WTC11 (cell line): ENCODE data around the gene IZUMO1. TPM values are rescaled to one million over a fixed set of nuclear protein-coding genes. Genes with fewer than 3 reads are reported as not detected.

Experiments
- AR ChIP-seq: fragments of 250-450 bp; sonication (Bioruptor Pico); IDR thresholded peaks from 2 replicates; pipeline ENCODE4 v1.9.0; 2021; ENCODE audit warnings: mild to moderate bottlenecking
- ATF6 ChIP-seq: sonication (generic); formaldehyde crosslinking; IDR thresholded peaks from 2 replicates; pipeline ENCODE4 v1.8.1; 2023; ENCODE audit warnings: mild to moderate bottlenecking, missing genetic modification reagents
- CBFB ChIP-seq: sonication (generic); formaldehyde crosslinking; IDR thresholded peaks from 2 replicates; pipeline ENCODE4 v1.8.1; 2022; ENCODE audit warnings: mild to moderate bottlenecking, low read depth, missing genetic modification reagents
- ESRRA ChIP-seq: sonication (generic); formaldehyde crosslinking; IDR thresholded peaks from 2 replicates; pipeline ENCODE4 v1.8.1; 2022; ENCODE audit warnings: mild to moderate bottlenecking, missing genetic modification reagents, borderline replicate concordance
- GTF2I ChIP-seq: fragments of 250-450 bp; sonication (Bioruptor Pico); conservative IDR thresholded peaks from 2 replicates; pipeline ENCODE4 v1.4.0; 2021; ENCODE audit warnings: mild to moderate bottlenecking
- HMGA2 ChIP-seq: fragments of 250-450 bp; sonication (Bioruptor Pico); IDR thresholded peaks from 2 replicates; pipeline ENCODE4 v1.4.0; 2021; ENCODE audit warnings: mild to moderate bottlenecking, moderate library complexity
- HMGXB4 ChIP-seq: sonication (generic); formaldehyde crosslinking; IDR thresholded peaks from 2 replicates; pipeline ENCODE4 v1.8.1; 2023; ENCODE audit warnings: mild to moderate bottlenecking, moderate library complexity, missing genetic modification reagents
- JAZF1 ChIP-seq: fragments of 250-450 bp; sonication (Bioruptor Pico); IDR thresholded peaks from 2 replicates; pipeline ENCODE4 v1.9.0; 2021; ENCODE audit warnings: moderate library complexity, mild to moderate bottlenecking, inconsistent platforms
- JUN ChIP-seq: sonication (generic); formaldehyde crosslinking; IDR thresholded peaks from 2 replicates; pipeline ENCODE4 v1.8.0; 2023; ENCODE audit warnings: mild to moderate bottlenecking, missing genetic modification reagents
- MAX ChIP-seq: sonication (generic); formaldehyde crosslinking; IDR thresholded peaks from 2 replicates; pipeline ENCODE4 v1.8.0; 2022; ENCODE audit warnings: mild to moderate bottlenecking, missing genetic modification reagents
- MXD4 ChIP-seq: fragments of 250-450 bp; sonication (Bioruptor Pico); IDR thresholded peaks from 2 replicates; pipeline ENCODE4 v1.8.0; 2021; ENCODE audit warnings: mild to moderate bottlenecking, moderate library complexity, borderline replicate concordance
- NFATC4 ChIP-seq: fragments of 250-450 bp; sonication (Bioruptor Pico); IDR thresholded peaks from 2 replicates; pipeline ENCODE4 v1.9.0; 2021; ENCODE audit warnings: mild to moderate bottlenecking
- NFYB ChIP-seq: sonication (generic); formaldehyde crosslinking; conservative IDR thresholded peaks from 2 replicates; pipeline ENCODE4 v1.8.0; 2022; ENCODE audit warnings: low read depth, missing genetic modification reagents
- NR1H2 ChIP-seq: sonication (generic); formaldehyde crosslinking; IDR thresholded peaks from 2 replicates; pipeline ENCODE4 v1.9.0; 2021; ENCODE audit warnings: mild to moderate bottlenecking, moderate library complexity, missing genetic modification reagents
- NR3C1 ChIP-seq: sonication (generic); formaldehyde crosslinking; conservative IDR thresholded peaks from 2 replicates; pipeline ENCODE4 v1.8.1; 2023; ENCODE audit warnings: low read depth, mild to moderate bottlenecking, missing genetic modification reagents
- RORB ChIP-seq: fragments of 250-450 bp; sonication (Bioruptor Pico); IDR thresholded peaks from 2 replicates; pipeline ENCODE4 v1.9.0; 2021; ENCODE audit warnings: mild to moderate bottlenecking
- SP1 ChIP-seq: sonication (generic); formaldehyde crosslinking; conservative IDR thresholded peaks from 2 replicates; pipeline ENCODE4 v1.8.1; 2022; ENCODE audit warnings: missing genetic modification reagents
- STAT6 ChIP-seq: sonication (generic); formaldehyde crosslinking; conservative IDR thresholded peaks from 2 replicates; pipeline ENCODE4 v1.8.1; 2023; ENCODE audit warnings: mild to moderate bottlenecking, low read depth, missing genetic modification reagents, moderate library complexity
- TEAD4 ChIP-seq: sonication (generic); formaldehyde crosslinking; IDR thresholded peaks from 2 replicates; pipeline ENCODE4 v1.8.0; 2022; ENCODE audit warnings: mild to moderate bottlenecking, missing genetic modification reagents
- USF1 ChIP-seq: sonication (generic); formaldehyde crosslinking; IDR thresholded peaks from 2 replicates; pipeline ENCODE4 v1.8.0; 2022; ENCODE audit warnings: mild to moderate bottlenecking, missing genetic modification reagents
- ZBTB43 ChIP-seq: sonication (generic); formaldehyde crosslinking; IDR thresholded peaks from 2 replicates; pipeline ENCODE4 v1.8.1; 2023; ENCODE audit warnings: mild to moderate bottlenecking, missing genetic modification reagents
- ZMAT4 ChIP-seq: fragments of 250-450 bp; sonication (Bioruptor Pico); IDR thresholded peaks from 2 replicates; pipeline ENCODE4 v1.9.0; 2021; ENCODE audit warnings: mild to moderate bottlenecking
- ZNF281 ChIP-seq: sonication (generic); formaldehyde crosslinking; IDR thresholded peaks from 2 replicates; pipeline ENCODE4 v1.8.0; 2023; ENCODE audit warnings: mild to moderate bottlenecking, missing genetic modification reagents
- ZNF671 ChIP-seq: fragments of 250-450 bp; sonication (Bioruptor Pico); IDR thresholded peaks from 2 replicates; pipeline ENCODE4 v1.8.0; 2021; ENCODE audit warnings: mild to moderate bottlenecking
- total RNA-seq: library from RNA; stranded (reverse); gene quantifications from 3 replicates; pipeline ENCODE4 v1.2.3, GENCODE V29; 2021

The IZUMO1 gene
- total RNA-seq, 1 experiment from 2014 or later = 2.2 TPM

GRCh38 chr19:48738557-48739403 is 7.9 kb downstream of the IZUMO1 start (continued):
- TF ChIP-seq AR (CRISPR knock-in tag) (no peak), CBFB (no peak), GTF2I (CRISPR knock-in tag) (no peak), TEAD4 (CRISPR knock-in tag) (no peak), ZMAT4 (CRISPR knock-in tag) (no peak), ZNF671 (no peak), HMGA2 (no peak), ATF6 (CRISPR knock-in tag) (no peak), USF1 (no peak), NR3C1 (CRISPR knock-in tag) (no peak), NFATC4 (CRISPR knock-in tag) (no peak), MXD4 (CRISPR knock-in tag) (no peak), ESRRA (CRISPR knock-in tag) (no peak), ZNF281 (no peak), MAX (CRISPR knock-in tag) (peak; percentile 54; the same call in 1 of the 2 replicates), JAZF1 (CRISPR knock-in tag) (no peak), HMGXB4 (CRISPR knock-in tag) (no peak; the same call in 1 of the 2 replicates), ZBTB43 (CRISPR knock-in tag) (no peak), NFYB (CRISPR knock-in tag) (peak; percentile 33; the same call in 1 of the 2 replicates), STAT6 (CRISPR knock-in tag) (no peak), JUN (CRISPR knock-in tag) (no peak), RORB (no peak), SP1 (CRISPR knock-in tag) (peak; percentile 93), NR1H2 (CRISPR knock-in tag) (no peak)
